SK-N-MC (cell line): ENCODE results near the gene EIF3F.

Experiments
- EZH2 ChIP-seq: fragments of 200-600 bp; sonication (generic); IDR thresholded peaks from one replicate; pipeline ENCODE4 v1.6.1; 2017; ENCODE audit warnings: antibody characterized with exemption
- POLR2AphosphoS5 ChIP-seq: IDR thresholded peaks from 2 replicates; pipeline ENCODE4 v1.6.1; 2012; ENCODE audit warnings: mild to moderate bottlenecking, low read depth, low read length, borderline replicate concordance

- TF ChIP-seq EZH2 (no peak), POLR2AphosphoS5 (no peak)
These were observed 35.7 kb downstream of the EIF3F start for GRCh38 chr11:8022876-8023275.
